SU-DHL-6 (cell line): Measurements from ENCODE around the gene MAP1B.
"Not testable (repeated sequence)": the region's sequence is repeated elsewhere in the genome, so short reads cannot be mapped to it uniquely, and the experiment has no call there.

Experiments
- H2AFZ ChIP-seq: fragments of 200-600 bp; sonication (generic); 2 replicates; pipeline ENCODE4 v1.6.1; 2014; ENCODE audit warnings: low read depth, mild to moderate bottlenecking, moderate library complexity, mixed read lengths, antibody characterized with exemption, low read length; ENCODE audit not compliant: severe bottlenecking
- H3F3A ChIP-seq: fragments of 200-600 bp; shearing (Covaris generic); 2 replicates; pipeline ENCODE4 v1.6.0; 2016; ENCODE audit warnings: antibody characterized with exemption, mild to moderate bottlenecking; ENCODE audit not compliant: insufficient read depth
- H3K27ac ChIP-seq: fragments of 200-600 bp; sonication (generic); 2 replicates; pipeline ENCODE4 v1.5.1; 2016; ENCODE audit warnings: low read depth, mild to moderate bottlenecking, low read length, moderate library complexity, mixed read lengths
- H3K27me3 ChIP-seq: fragments of 200-600 bp; sonication (generic), shearing (Covaris generic); 2 replicates; pipeline ENCODE4 v1.6.0; 2014; ENCODE audit warnings: mild to moderate bottlenecking, low read length
- H3K36me3 ChIP-seq: fragments of 200-600 bp; sonication (generic); 2 replicates; pipeline ENCODE4 v1.6.1; 2014; ENCODE audit warnings: mild to moderate bottlenecking, low read length, mixed read lengths
- H3K4me2 ChIP-seq: fragments of 300-600, 200-600 bp; shearing (Covaris generic), sonication (generic); 2 replicates; pipeline ENCODE4 v1.6.0; 2014; ENCODE audit warnings: low read length, low read depth, mild to moderate bottlenecking; ENCODE audit not compliant: poor library complexity, severe bottlenecking
- H3K4me3 ChIP-seq: fragments of 200-600 bp; sonication (generic); 2 replicates; pipeline ENCODE4 v1.5.1; 2014; ENCODE audit warnings: antibody characterized with exemption, low read length, mild to moderate bottlenecking, mixed read lengths; ENCODE audit not compliant: insufficient read depth, poor library complexity, severe bottlenecking
- H3K79me2 ChIP-seq: fragments of 200-600 bp; sonication (generic); 2 replicates; pipeline ENCODE4 v1.6.1; 2014; ENCODE audit warnings: mild to moderate bottlenecking, low read length, moderate library complexity; ENCODE audit not compliant: insufficient read depth
- H3K9ac ChIP-seq: fragments of 200-600 bp; sonication (generic); 2 replicates; pipeline ENCODE4 v1.7.0; 2014; ENCODE audit warnings: mild to moderate bottlenecking, low read length
- H3K9me2 ChIP-seq: fragments of 200-600 bp; sonication (generic); replicated peaks from 2 replicates; pipeline ENCODE4 v1.6.1; 2014; ENCODE audit warnings: low read length; ENCODE audit not compliant: insufficient read depth
- H3K9me3 ChIP-seq: fragments of 200-600 bp; sonication (generic); 2 replicates; pipeline ENCODE4 v1.6.1; 2014; ENCODE audit warnings: low read length, mixed read lengths; ENCODE audit not compliant: insufficient read depth
- H4K20me1 ChIP-seq: fragments of 200-600 bp; sonication (generic); 2 replicates; pipeline ENCODE4 v1.6.1; 2014; ENCODE audit warnings: low read depth, mild to moderate bottlenecking, antibody characterized with exemption, low read length, moderate library complexity, mixed read lengths
- EZH2phosphoT487 ChIP-seq: fragments of 200-600 bp; sonication (generic), shearing (Covaris generic); conservative IDR thresholded peaks from 2 replicates; pipeline ENCODE4 v1.6.1; 2018; ENCODE audit warnings: mild to moderate bottlenecking, antibody characterized with exemption, low read length, moderate library complexity, mixed read lengths
- TF ChIP-seq, protein P1 (sequence below): fragments of 200-600 bp; sonication (generic); IDR thresholded peaks from one replicate; pipeline ENCODE4 v1.5.1; 2017; ENCODE audit warnings: antibody characterized with exemption, mild to moderate bottlenecking, low read length, moderate library complexity; ENCODE audit not compliant: insufficient read depth, poor library complexity, severe bottlenecking

The MAP1B gene

GRCh38 chr5:72167257-72167656, 60.0 kb downstream of the MAP1B start:
- no peak overlapping the region for H3K9ac ChIP-seq
- TF ChIP-seq EZH2phosphoT487, result no peak
- TF ChIP-seq, protein P1, sequence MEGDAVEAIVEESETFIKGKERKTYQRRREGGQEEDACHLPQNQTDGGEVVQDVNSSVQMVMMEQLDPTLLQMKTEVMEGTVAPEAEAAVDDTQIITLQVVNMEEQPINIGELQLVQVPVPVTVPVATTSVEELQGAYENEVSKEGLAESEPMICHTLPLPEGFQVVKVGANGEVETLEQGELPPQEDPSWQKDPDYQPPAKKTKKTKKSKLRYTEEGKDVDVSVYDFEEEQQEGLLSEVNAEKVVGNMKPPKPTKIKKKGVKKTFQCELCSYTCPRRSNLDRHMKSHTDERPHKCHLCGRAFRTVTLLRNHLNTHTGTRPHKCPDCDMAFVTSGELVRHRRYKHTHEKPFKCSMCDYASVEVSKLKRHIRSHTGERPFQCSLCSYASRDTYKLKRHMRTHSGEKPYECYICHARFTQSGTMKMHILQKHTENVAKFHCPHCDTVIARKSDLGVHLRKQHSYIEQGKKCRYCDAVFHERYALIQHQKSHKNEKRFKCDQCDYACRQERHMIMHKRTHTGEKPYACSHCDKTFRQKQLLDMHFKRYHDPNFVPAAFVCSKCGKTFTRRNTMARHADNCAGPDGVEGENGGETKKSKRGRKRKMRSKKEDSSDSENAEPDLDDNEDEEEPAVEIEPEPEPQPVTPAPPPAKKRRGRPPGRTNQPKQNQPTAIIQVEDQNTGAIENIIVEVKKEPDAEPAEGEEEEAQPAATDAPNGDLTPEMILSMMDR, result no peak

DNA sequence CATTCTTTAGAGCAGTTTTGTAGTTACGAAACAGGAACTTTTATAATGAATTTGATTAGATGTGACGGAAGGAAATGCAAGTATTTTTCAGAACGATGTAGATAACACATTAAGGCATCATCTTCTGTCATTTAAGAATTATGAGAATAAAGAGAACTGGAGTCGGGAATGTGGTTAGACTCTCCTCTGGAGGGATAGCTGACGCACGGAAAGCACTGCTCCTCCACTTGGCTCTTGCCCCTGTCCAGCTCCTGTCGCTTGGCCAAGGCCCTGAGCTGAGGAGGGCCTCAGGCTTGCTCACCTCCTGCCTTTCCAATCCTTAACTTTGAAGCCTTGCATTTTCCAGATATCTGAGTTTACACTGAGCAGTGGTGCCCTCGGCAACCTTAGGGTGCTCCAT, 60.5 kb downstream of the MAP1B start:
- TF ChIP-seq EZH2phosphoT487, result no peak
- TF ChIP-seq, protein P1, result no peak
- no peaks in the 10 kb centered on the region for H3K9me2 ChIP-seq
- H3K4me2 ChIP-seq, result no peak overlapping the region
- no peaks in the 10 kb centered on the region for H3K9me3 ChIP-seq
- H3K36me3 ChIP-seq, result no peaks in the 10 kb centered on the region
- no peak overlapping the region for H3K9ac ChIP-seq
- no peak overlapping the region for H3K27ac ChIP-seq
- no peaks in the 10 kb centered on the region for H4K20me1 ChIP-seq
- no peak overlapping the region for H3K4me3 ChIP-seq
- no peaks in the 10 kb centered on the region for H3K27me3 ChIP-seq
- H2AFZ ChIP-seq, result no peak overlapping the region
- H3K79me2 ChIP-seq, result no peaks in the 10 kb centered on the region
- no peaks in the 10 kb centered on the region for H3F3A ChIP-seq

More at GRCh38 chr5:72167257-72167656, 60.0 kb downstream of the MAP1B start:
- Histone ChIP-seq H3K79me2 (no peaks in the 10 kb centered on the region), H3K4me2 (no peak overlapping the region), H3F3A (no peaks in the 10 kb centered on the region), H3K27ac (no peak overlapping the region), H3K36me3 (no peaks in the 10 kb centered on the region), H2AFZ (no peak overlapping the region), H3K9me2 (no peaks in the 10 kb centered on the region), H3K27me3 (no peaks in the 10 kb centered on the region), H3K4me3 (no peak overlapping the region), H4K20me1 (no peaks in the 10 kb centered on the region), H3K9me3 (no peaks in the 10 kb centered on the region)

- no peaks in the 10 kb centered on the region for H4K20me1 ChIP-seq
- no peak overlapping the region for H3K4me3 ChIP-seq
- no peaks in the 10 kb centered on the region for H3K79me2 ChIP-seq
- H3K36me3 ChIP-seq, result no peaks in the 10 kb centered on the region
- H3K27me3 ChIP-seq, result no peaks in the 10 kb centered on the region
- no peaks in the 10 kb centered on the region for H3K9me2 ChIP-seq
- no peak overlapping the region for H3K9ac ChIP-seq
- no peaks in the 10 kb centered on the region for H3F3A ChIP-seq
- no peak overlapping the region for H3K4me2 ChIP-seq
- TF ChIP-seq, protein P1, result no peak
- TF ChIP-seq EZH2phosphoT487, result no peak
- no peaks in the 10 kb centered on the region for H3K9me3 ChIP-seq
- no peak overlapping the region for H2AFZ ChIP-seq
- H3K27ac ChIP-seq, result no peak overlapping the region
These were observed 62.8 kb downstream of the MAP1B start for GRCh38 chr5:72170101-72170500.

- not testable (repeated sequence) for H3F3A ChIP-seq, H3K27ac ChIP-seq, H3K4me3 ChIP-seq, H3K27me3 ChIP-seq, H3K4me2 ChIP-seq, H3K9ac ChIP-seq, H2AFZ ChIP-seq, H3K9me2 ChIP-seq, H4K20me1 ChIP-seq, H3K79me2 ChIP-seq, H3K9me3 ChIP-seq, H3K36me3 ChIP-seq
These were observed 63.9 kb downstream of the MAP1B start for GRCh38 chr5:72171181-72171580.
